Measurements from ENCODE around the gene AHRR. TPM values are rescaled to one million over a fixed set of nuclear protein-coding genes. Genes with fewer than 3 reads are reported as not detected.
A peak's percentile ranks its signal among the peaks of the same experiment; 100 is the strongest.

AHRR gene
- total and polyA plus RNA-seq, 12 donors, result 0.07 to 1.2 (median 0.33) TPM; not detected in 2

- DNase-seq, result no peak
- peaks cover 0 to 36% (median 24%) of the 10 kb centered on the region in 7 donors for H3K27me3 ChIP-seq
- H3K36me3 ChIP-seq, result no peaks in the 10 kb centered on the region
- 91 to 93% methylated on average over 19 of the region's 19 CpGs for WGBS, 2 donors
- intact Hi-C loops (cut with DNase I), result no loop called here
- H3K4me3 ChIP-seq, result no peak overlapping the region
- peaks cover 0 to 4% (median 0%) of the 10 kb centered on the region in 11 donors for H3K9me3 ChIP-seq
- H3K4me1 ChIP-seq, result no peaks in the 10 kb centered on the region
- no peak overlapping the region for H3K27ac ChIP-seq
- TF ChIP-seq, protein P1, sequence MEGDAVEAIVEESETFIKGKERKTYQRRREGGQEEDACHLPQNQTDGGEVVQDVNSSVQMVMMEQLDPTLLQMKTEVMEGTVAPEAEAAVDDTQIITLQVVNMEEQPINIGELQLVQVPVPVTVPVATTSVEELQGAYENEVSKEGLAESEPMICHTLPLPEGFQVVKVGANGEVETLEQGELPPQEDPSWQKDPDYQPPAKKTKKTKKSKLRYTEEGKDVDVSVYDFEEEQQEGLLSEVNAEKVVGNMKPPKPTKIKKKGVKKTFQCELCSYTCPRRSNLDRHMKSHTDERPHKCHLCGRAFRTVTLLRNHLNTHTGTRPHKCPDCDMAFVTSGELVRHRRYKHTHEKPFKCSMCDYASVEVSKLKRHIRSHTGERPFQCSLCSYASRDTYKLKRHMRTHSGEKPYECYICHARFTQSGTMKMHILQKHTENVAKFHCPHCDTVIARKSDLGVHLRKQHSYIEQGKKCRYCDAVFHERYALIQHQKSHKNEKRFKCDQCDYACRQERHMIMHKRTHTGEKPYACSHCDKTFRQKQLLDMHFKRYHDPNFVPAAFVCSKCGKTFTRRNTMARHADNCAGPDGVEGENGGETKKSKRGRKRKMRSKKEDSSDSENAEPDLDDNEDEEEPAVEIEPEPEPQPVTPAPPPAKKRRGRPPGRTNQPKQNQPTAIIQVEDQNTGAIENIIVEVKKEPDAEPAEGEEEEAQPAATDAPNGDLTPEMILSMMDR (IDR thresholded peaks at IDR 0.05), result no peak
- no peak for ATAC-seq
Observed at GRCh38 chr5:351084-351920, 29.8 kb downstream of the AHRR start.

DNA sequence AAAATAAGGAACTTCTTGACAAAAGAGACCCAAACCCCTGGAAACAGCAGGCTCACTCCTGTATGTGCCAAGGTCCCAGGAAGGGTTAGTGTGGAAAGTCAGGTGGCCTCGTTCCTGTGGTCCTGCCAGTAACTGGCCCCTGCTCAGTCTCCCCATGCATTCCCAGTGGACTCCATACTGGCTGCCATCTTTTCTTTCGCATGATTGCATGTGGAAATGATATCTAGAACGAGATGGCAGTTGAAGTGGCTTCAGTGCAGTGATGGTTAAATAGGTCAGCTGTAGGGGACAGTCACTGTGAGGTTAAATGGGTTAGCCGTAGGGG, 30.4 kb downstream of the AHRR start:
- DNase-seq, result no peak
- no peak for ATAC-seq
- Histone ChIP-seq H3K9me3 (peaks cover 0 to 4% (median 0%) of the 10 kb centered on the region in 11 donors), H3K4me3 (no peak overlapping the region), H3K27me3 (peaks cover 0 to 31% (median 18%) of the 10 kb centered on the region in 7 donors), H3K27ac (no peak overlapping the region), H3K36me3 (no peaks in the 10 kb centered on the region), H3K4me1 (no peaks in the 10 kb centered on the region)
- TF ChIP-seq, protein P1 (IDR thresholded peaks at IDR 0.05), result no peak
- WGBS, 2 donors, result 81 to 85% methylated on average over 4 of the region's 4 CpGs
- intact Hi-C loops (cut with DNase I), result no loop called here

DNA sequence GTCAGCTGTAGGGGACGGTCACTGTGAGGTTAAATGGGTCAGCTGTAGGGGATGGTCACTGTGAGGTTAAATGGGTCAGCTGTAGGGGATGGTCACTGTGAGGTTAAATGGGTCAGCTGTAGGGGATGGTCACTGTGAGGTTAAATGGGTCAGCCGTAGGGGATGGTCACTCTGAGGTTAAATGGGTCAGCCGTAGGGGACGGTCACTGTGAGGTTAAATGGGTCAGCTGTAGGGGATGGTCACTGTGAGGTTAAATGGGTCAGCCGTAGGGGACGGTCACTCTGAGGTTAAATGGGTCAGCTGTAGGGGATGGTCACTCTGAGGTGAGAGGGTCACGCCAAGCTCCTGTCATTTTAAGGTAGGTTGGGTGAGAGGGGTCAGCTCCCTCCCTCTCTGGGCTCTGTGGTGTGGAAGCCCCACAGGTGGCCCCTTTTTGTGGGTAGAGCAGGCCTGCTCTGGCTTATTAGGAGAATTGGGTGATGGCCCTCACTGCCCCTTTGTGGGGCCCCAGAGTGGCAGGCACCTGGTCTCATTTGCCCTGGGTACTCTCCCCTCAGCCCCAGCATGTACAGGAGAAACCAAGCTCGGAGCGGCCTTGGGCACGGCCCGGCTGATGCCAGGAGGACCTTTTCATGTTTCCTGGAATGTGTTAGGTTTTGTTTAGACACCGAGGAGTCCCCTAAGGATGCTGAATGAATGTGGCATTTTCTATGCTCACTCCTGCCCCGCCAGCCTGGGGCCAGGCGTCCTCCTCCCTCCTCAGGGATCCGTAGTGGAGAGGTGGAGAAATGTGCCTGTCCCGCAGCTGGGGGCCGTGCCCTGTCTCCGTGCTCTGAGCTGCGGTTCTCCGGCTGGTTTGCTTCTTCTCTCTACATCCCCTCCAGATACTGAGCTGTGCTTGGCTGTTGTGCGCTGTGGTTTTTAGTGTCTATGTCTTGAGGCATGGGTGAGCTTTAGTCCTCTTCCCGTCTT, 31.4 kb downstream of the AHRR start:
- Histone ChIP-seq H3K4me3 (no peak overlapping the region), H3K27ac (no peak overlapping the region), H3K36me3 (no peaks in the 10 kb centered on the region), H3K27me3 (peaks cover 0 to 21% (median 10%) of the 10 kb centered on the region in 7 donors), H3K4me1 (no peaks in the 10 kb centered on the region), H3K9me3 (peaks cover 0 to 4% (median 0%) of the 10 kb centered on the region in 11 donors)
- TF ChIP-seq, protein P1 (IDR thresholded peaks at IDR 0.05), result no peak
- intact Hi-C loops (cut with DNase I), result no loop called here
- WGBS, 2 donors, result 69 to 76% methylated on average over 22 of the region's 22 CpGs
- peak in 1 of 2 donors; percentile 1 for DNase-seq
- ATAC-seq, result no peak

Measured in heart right ventricle (tissue), 16 donors.